ENCODE results near the gene IMMP2L. TPM values are rescaled to one million over a fixed set of nuclear protein-coding genes. Genes with fewer than 3 reads are reported as not detected.
A peak's percentile ranks its signal among the peaks of the same experiment; 100 is the strongest.

Gene IMMP2L
- total RNA-seq, 2 experiments from 2014 or later: 10.2 to 12.8 TPM

GRCh38 chr7:111026806-111027205, 535.5 kb downstream of the IMMP2L start:
- Mint-ChIP-seq H3K4me3 (peak overlapping the region; percentile 79), H3K36me3 (peaks cover 24% of the 10 kb centered on the region), H3K9me3 (peaks cover 2% of the 10 kb centered on the region), H3K27ac (peak overlapping the region; percentile 96), H3K27me3 (no peaks in the 10 kb centered on the region), H3K4me1 (peaks cover 68% of the 10 kb centered on the region)
- peak; percentile 2 for ATAC-seq (ENCODE audit: low read depth)
- POLR2A ChIA-PET: interaction anchor here (1.0 to 8.3 kb wide), 3 partner anchors 14 to 64 kb away, joined by 3 to 50 read pairs (median 7); partner anchors contain the start of gene LRRN3
- DNase-seq: no peak

- Mint-ChIP-seq H3K27me3 (no peaks in the 10 kb centered on the region), H3K27ac (peak overlapping the region; percentile 96), H3K36me3 (peaks cover 27% of the 10 kb centered on the region), H3K4me3 (peak overlapping the region; percentile 79), H3K9me3 (peaks cover 3% of the 10 kb centered on the region), H3K4me1 (peaks cover 69% of the 10 kb centered on the region)
- no peak for ATAC-seq (ENCODE audit: low read depth)
- POLR2A ChIA-PET: interaction anchor here (1.0 to 8.3 kb wide), 3 partner anchors 14 to 65 kb away, joined by 3 to 50 read pairs (median 7); partner anchors contain the start of gene LRRN3
- no peak for DNase-seq
Measured at GRCh38 chr7:111026343-111026742, 535.9 kb downstream of the IMMP2L start.

DNA sequence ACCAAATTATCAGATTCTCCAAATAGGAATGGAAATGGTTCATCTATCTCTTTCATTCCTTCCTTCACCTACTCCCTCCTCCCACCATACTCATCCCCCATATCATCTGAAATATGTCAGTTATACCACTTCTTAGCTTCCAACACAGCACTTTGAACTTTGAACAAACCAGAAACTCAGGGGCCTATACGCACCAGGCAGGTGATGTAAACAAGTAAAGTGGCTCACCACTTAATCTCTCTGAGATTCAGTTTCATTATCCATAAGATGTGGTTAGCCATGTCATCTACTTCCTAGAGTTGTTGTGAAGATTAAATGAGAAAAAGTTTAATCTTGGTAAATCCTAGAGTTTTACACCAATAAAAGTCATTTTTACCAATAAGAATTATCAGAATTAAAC, 537.3 kb downstream of the IMMP2L start:
- ATAC-seq (ENCODE audit: low read depth) (peak; percentile 90), DNase-seq (no peak)
- POLR2A ChIA-PET: interaction anchor here (1.0 to 8.3 kb wide), 4 partner anchors 10 to 62 kb away, joined by 5 to 50 read pairs (median 8); no protein-coding TSS in a partner anchor
- Mint-ChIP-seq H3K4me3 (peak overlapping the region; percentile 78), H3K9me3 (peaks cover 6% of the 10 kb centered on the region), H3K27ac (peak overlapping the region; percentile 82), H3K4me1 (peaks cover 73% of the 10 kb centered on the region), H3K36me3 (peaks cover 36% of the 10 kb centered on the region), H3K27me3 (no peaks in the 10 kb centered on the region)

DNA sequence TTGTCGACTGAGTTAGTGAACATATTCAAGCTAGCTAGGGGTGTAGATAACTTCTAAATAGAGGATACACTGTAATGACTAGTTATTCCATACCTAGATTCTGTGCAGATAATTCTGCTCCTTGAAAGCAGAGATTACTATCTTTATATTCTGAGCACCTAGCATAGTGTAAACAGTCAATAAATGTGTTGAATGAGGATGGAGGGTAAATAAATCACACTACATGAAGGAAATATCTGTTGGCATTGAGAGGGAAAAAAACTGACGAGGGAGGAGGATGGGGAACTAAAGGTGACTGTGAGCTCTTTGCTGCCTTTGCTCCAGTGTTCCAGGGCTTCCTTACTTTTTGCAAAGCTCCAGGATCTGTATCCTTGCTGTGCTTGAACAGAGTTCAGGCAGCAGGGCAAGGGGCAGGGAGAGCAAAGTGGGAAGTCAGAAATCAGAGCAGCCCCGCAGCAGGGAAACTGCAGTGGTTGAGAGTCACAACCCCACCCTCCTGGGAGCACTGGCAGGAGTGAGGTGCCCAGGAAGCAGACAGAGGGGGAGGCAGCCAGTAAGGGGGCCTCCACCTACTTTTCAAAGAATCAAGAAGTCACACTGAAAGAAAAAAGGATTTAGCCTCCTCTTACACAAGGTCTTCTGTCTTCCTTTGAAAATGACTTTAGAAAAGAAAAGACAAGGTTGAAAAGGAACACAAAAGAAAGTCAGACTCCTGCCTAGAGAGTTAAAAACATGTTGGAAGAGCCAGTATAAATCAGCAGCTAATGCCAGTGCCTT, 543.1 kb downstream of the IMMP2L start:
- Mint-ChIP-seq H3K9me3 (peaks cover 6% of the 10 kb centered on the region), H3K27ac (peak overlapping the region; percentile 60), H3K36me3 (peaks cover 28% of the 10 kb centered on the region), H3K4me1 (peaks cover 74% of the 10 kb centered on the region), H3K4me3 (peak overlapping the region; percentile 55), H3K27me3 (no peaks in the 10 kb centered on the region)
- POLR2A ChIA-PET: interaction anchor here (0.6 to 1.9 kb wide), 4 partner anchors 23 to 74 kb away, joined by 3 to 10 read pairs (median 6); partner anchors contain the start of gene LRRN3
- ATAC-seq (ENCODE audit: low read depth): peak; percentile 65
- peak; percentile 49 for DNase-seq

- no peak for DNase-seq
- H3K27ac Mint-ChIP-seq: peak overlapping the region; percentile 13
- H3K4me1 Mint-ChIP-seq: peaks cover 70% of the 10 kb centered on the region
- no peak for ATAC-seq (ENCODE audit: low read depth)
- peaks cover 6% of the 10 kb centered on the region for H3K9me3 Mint-ChIP-seq
- no peaks in the 10 kb centered on the region for H3K27me3 Mint-ChIP-seq
- peak overlapping the region; percentile 41 for H3K4me3 Mint-ChIP-seq
- POLR2A ChIA-PET: interaction anchor here (1.2 to 1.9 kb wide), 2 partner anchors 73 to 74 kb away, joined by 3 to 10 read pairs; partner anchors contain the start of gene LRRN3
- peaks cover 25% of the 10 kb centered on the region for H3K36me3 Mint-ChIP-seq
Measured at GRCh38 chr7:111018447-111018846, 543.8 kb downstream of the IMMP2L start.

DNA sequence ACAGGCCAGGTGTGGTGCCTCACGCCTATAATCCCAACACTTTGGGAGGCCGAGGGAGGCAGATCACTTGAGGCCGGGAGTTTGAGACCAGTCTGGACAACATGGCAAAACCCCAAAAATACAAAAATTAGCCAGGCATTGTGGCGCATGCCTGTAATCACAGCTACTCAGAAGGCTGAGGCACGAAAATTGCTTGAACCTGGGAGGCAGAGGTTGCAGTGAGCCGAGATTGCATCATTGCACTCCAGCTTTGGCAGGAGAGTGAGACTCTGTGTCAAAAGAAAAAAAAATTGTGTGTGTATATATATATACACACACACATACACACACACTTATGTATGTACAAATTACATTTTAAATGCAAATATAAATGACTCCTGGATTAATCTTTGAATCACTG, 548.2 kb downstream of the IMMP2L start:
- POLR2A ChIA-PET: interaction anchor here (0.7 to 6.9 kb wide), 4 partner anchors 10 to 78 kb away, joined by 3 to 46 read pairs (median 28); partner anchors contain the start of gene LRRN3
- Mint-ChIP-seq H3K36me3 (peaks cover 1% of the 10 kb centered on the region), H3K4me3 (peak overlapping the region; percentile 68), H3K27ac (peak overlapping the region; percentile 91), H3K27me3 (no peaks in the 10 kb centered on the region), H3K4me1 (peaks cover 72% of the 10 kb centered on the region), H3K9me3 (no peaks in the 10 kb centered on the region)
- ATAC-seq (ENCODE audit: low read depth): no peak
- peak; percentile 41 for DNase-seq

GRCh38 chr7:111012799-111013675, 549.3 kb downstream of the IMMP2L start:
- Mint-ChIP-seq H3K4me3 (peak overlapping the region; percentile 85), H3K27me3 (no peaks in the 10 kb centered on the region), H3K27ac (peak overlapping the region; percentile 95), H3K36me3 (peaks cover 4% of the 10 kb centered on the region), H3K9me3 (no peaks in the 10 kb centered on the region), H3K4me1 (peaks cover 67% of the 10 kb centered on the region)
- DNase-seq (no peak), ATAC-seq (ENCODE audit: low read depth) (peak; percentile 90)
- POLR2A ChIA-PET: interaction anchor here (0.6 to 6.9 kb wide), 8 partner anchors 11 to 79 kb away, joined by 3 to 46 read pairs (median 5); partner anchors contain the start of gene LRRN3

- POLR2A ChIA-PET: interaction anchor here (0.6 to 6.9 kb wide), 7 partner anchors 12 to 80 kb away, joined by 3 to 46 read pairs (median 5); partner anchors contain the start of gene LRRN3
- Mint-ChIP-seq H3K36me3 (peaks cover 4% of the 10 kb centered on the region), H3K9me3 (no peaks in the 10 kb centered on the region), H3K4me1 (peaks cover 58% of the 10 kb centered on the region), H3K27ac (peak overlapping the region; percentile 95), H3K27me3 (no peaks in the 10 kb centered on the region), H3K4me3 (peak overlapping the region; percentile 85)
- DNase-seq (no peak), ATAC-seq (ENCODE audit: low read depth) (no peak)
Measured at GRCh38 chr7:111012149-111012548, 550.1 kb downstream of the IMMP2L start.

- Mint-ChIP-seq H3K4me3 (peak overlapping the region; percentile 77), H3K9me3 (no peaks in the 10 kb centered on the region), H3K27ac (peak overlapping the region; percentile 91), H3K27me3 (no peaks in the 10 kb centered on the region), H3K4me1 (peaks cover 56% of the 10 kb centered on the region), H3K36me3 (peaks cover 4% of the 10 kb centered on the region)
- ATAC-seq (ENCODE audit: low read depth) (peak; percentile 12), DNase-seq (no peak)
- POLR2A ChIA-PET: interaction anchor here (1.2 to 6.9 kb wide), 4 partner anchors 9 to 81 kb away, joined by 4 to 46 read pairs (median 25); partner anchors contain the start of gene LRRN3
Measured at GRCh38 chr7:111011520-111011919, 550.8 kb downstream of the IMMP2L start.

DNA sequence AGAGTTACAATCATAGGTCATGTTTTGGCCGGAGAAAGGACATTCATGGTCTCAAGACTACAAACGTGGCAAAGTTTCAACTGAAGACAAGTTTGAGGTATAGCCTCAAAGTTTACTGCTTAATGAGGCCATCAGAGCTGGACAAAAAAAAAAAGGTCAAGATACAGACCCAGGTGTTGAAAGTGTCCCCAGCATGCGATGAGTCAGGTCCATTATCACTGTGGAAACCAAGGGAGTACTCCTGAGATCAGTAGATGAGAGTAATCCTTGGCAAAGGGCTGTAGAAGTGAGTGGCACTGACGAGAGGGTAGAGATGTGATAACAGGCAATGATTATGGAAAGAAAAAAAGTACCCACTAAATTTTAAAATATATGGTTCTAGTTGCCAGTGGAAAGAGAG, 551.5 kb downstream of the IMMP2L start:
- no peaks in the 10 kb centered on the region for H3K27me3 Mint-ChIP-seq
- peaks cover 52% of the 10 kb centered on the region for H3K4me1 Mint-ChIP-seq
- peaks cover 4% of the 10 kb centered on the region for H3K36me3 Mint-ChIP-seq
- no peaks in the 10 kb centered on the region for H3K9me3 Mint-ChIP-seq
- H3K4me3 Mint-ChIP-seq: peak overlapping the region; percentile 77
- POLR2A ChIA-PET: interaction anchor here (1.2 to 6.9 kb wide), 4 partner anchors 9 to 82 kb away, joined by 4 to 46 read pairs (median 25); partner anchors contain the start of gene LRRN3
- DNase-seq: no peak
- no peak for ATAC-seq (ENCODE audit: low read depth)
- H3K27ac Mint-ChIP-seq: peak overlapping the region; percentile 91

- no peak for DNase-seq
- Mint-ChIP-seq H3K4me3 (peak overlapping the region; percentile 77), H3K4me1 (peaks cover 46% of the 10 kb centered on the region), H3K27ac (peak overlapping the region; percentile 91), H3K36me3 (peaks cover 7% of the 10 kb centered on the region), H3K9me3 (peaks cover 1% of the 10 kb centered on the region), H3K27me3 (no peaks in the 10 kb centered on the region)
- POLR2A ChIA-PET: interaction anchor here (1.6 to 6.9 kb wide), 2 partner anchors 14 to 83 kb away, joined by 4 to 46 read pairs; partner anchors contain the start of gene LRRN3
- ATAC-seq (ENCODE audit: low read depth): no peak
Measured at GRCh38 chr7:111009526-111010040, 552.7 kb downstream of the IMMP2L start.

- ATAC-seq (ENCODE audit: low read depth) (no peak), DNase-seq (no peak)
- Mint-ChIP-seq H3K27ac (no peak overlapping the region), H3K4me3 (no peak overlapping the region), H3K27me3 (no peaks in the 10 kb centered on the region), H3K36me3 (peaks cover 18% of the 10 kb centered on the region), H3K9me3 (peaks cover 1% of the 10 kb centered on the region), H3K4me1 (peaks cover 42% of the 10 kb centered on the region)
- POLR2A ChIA-PET: no interaction called here
Measured at GRCh38 chr7:111006691-111007090, 555.6 kb downstream of the IMMP2L start.
